Breast epithelium (tissue), 3 donors: ENCODE measurements around the gene HEPACAM2.

Experiments used
- CTCF ChIP-seq, 3 donors: fragments of 450-650 bp; IDR thresholded peaks; one replicate each; pipeline ENCODE4 v1.5.1; 2016 to 2017; ENCODE audit warnings: antibody characterized with exemption in 3 of 3, mild to moderate bottlenecking in 3 of 3, moderate library complexity in 3 of 3
- POLR2A ChIP-seq: fragments of 450-650 bp; IDR thresholded peaks from one replicate; pipeline ENCODE4 v1.6.1; 2016; ENCODE audit warnings: antibody characterized with exemption, mild to moderate bottlenecking, moderate library complexity
- POLR2AphosphoS5 ChIP-seq, 3 donors: sonication (generic); formaldehyde crosslinking; IDR thresholded peaks; one replicate each; pipeline ENCODE4 v1.6.1; 2017; ENCODE audit warnings: antibody characterized with exemption in 3 of 3

- TF ChIP-seq CTCF (IDR thresholded peaks at IDR 0.05): no peak
- no peak for TF ChIP-seq POLR2A
- TF ChIP-seq POLR2AphosphoS5 (IDR thresholded peaks at IDR 0.05): no peak
Measured at GRCh38 chr7:93202594-93203250, 23.5 kb downstream of the HEPACAM2 start.
